Prostate gland (tissue), 2 donors: ENCODE data around the gene PLCB1. TPM values are rescaled to one million over a fixed set of nuclear protein-coding genes. Genes with fewer than 3 reads are reported as not detected.

Experiments used
- DNase-seq: peaks from one replicate; pipeline ENCODE4 v3.0.0-alpha.2; 2019; ENCODE audit warnings: low spot score
- H3K27ac ChIP-seq, 2 donors: fragments of 200-600 bp; sonication (generic); 2 replicates each; pipeline ENCODE4 v1.5.1; 2017 to 2019
- H3K27me3 ChIP-seq: fragments of 200-600 bp; sonication (generic); replicated peaks from 2 replicates; pipeline ENCODE4 v1.5.1; 2019; ENCODE audit not compliant: insufficient read depth
- H3K36me3 ChIP-seq, 2 donors: fragments of 200-600 bp; sonication (generic); 1 replicate in 1 of 2; 2 replicates in 1 of 2; pipeline versions ENCODE4 v1.5.1 to v1.8.1; 2017 to 2019
- H3K4me1 ChIP-seq: fragments of 200-600 bp; sonication (generic); replicated peaks from 2 replicates; pipeline ENCODE4 v1.5.1; 2019
- H3K4me3 ChIP-seq, 2 donors: fragments of 200-600 bp; sonication (generic); 2 replicates each; pipeline ENCODE4 v1.5.1; 2017 to 2019
- H3K9me3 ChIP-seq: fragments of 200-600 bp; sonication (generic); 2 replicates; pipeline ENCODE4 v1.5.1; 2017
- CTCF ChIP-seq, 4 experiments: fragments of 200-600 bp in 2 of 4; fragments of 450-650 bp in 2 of 4; sonication (generic) in 2 of 4; IDR thresholded peaks; 1 replicate in 3 of 4; 2 replicates in 1 of 4; pipeline ENCODE4 v1.5.1; 2016 to 2019; ENCODE audit warnings: antibody characterized with exemption in 4 of 4, mild to moderate bottlenecking in 2 of 4, moderate library complexity in 2 of 4
- POLR2A ChIP-seq: fragments of 450-650 bp; IDR thresholded peaks from one replicate; pipeline ENCODE4 v1.6.1; 2016; ENCODE audit warnings: antibody characterized with exemption, mild to moderate bottlenecking
- POLR2AphosphoS5 ChIP-seq: sonication (generic); formaldehyde crosslinking; IDR thresholded peaks from one replicate; pipeline ENCODE4 v1.6.1; 2017; ENCODE audit warnings: antibody characterized with exemption
- WGBS: methylation state at CpG from one replicate; pipeline ENCODE4 v1.1.5; 2018; 5-methylcytosine and 5-hydroxymethylcytosine counted together
- intact Hi-C: fragments of 100-400 bp; cut with DNase I; formaldehyde crosslinking; loops from one replicate; pipeline ENCODE4 v1.14.2; 2022
- total RNA-seq, 2 donors: library from RNA; depleted of rRNA; stranded (reverse); fragments of >200 nt; gene quantifications; one replicate each; pipeline ENCODE4 v1.1.0, GENCODE V29; 2016

PLCB1 gene
- total RNA-seq, 2 donors from 2014 or later, result 24.3 to 26.3 TPM

- intact Hi-C loops, result no loop called here
- Histone ChIP-seq H3K36me3 (no peaks in the 10 kb centered on the region), H3K27ac (no peak overlapping the region), H3K4me3 (no peak overlapping the region), H3K27me3 (no peaks in the 10 kb centered on the region), H3K4me1 (no peaks in the 10 kb centered on the region), H3K9me3 (no peaks in the 10 kb centered on the region)
- TF ChIP-seq POLR2A, result no peak
- TF ChIP-seq POLR2AphosphoS5, result no peak
- no peak for TF ChIP-seq CTCF (IDR thresholded peaks at IDR 0.05)
- WGBS, result 78% methylated on average over 4 of the region's 4 CpGs
- DNase-seq, result no peak
Observed at GRCh38 chr20:8670207-8670892, 538.3 kb downstream of the PLCB1 start.

- Histone ChIP-seq H3K9me3 (no peaks in the 10 kb centered on the region), H3K4me3 (no peak overlapping the region), H3K27ac (no peak overlapping the region), H3K27me3 (no peaks in the 10 kb centered on the region), H3K36me3 (no peaks in the 10 kb centered on the region), H3K4me1 (no peaks in the 10 kb centered on the region)
- WGBS, result 83% methylated on average over 3 of the region's 3 CpGs
- no peak for DNase-seq
- intact Hi-C loops, result no loop called here
- TF ChIP-seq CTCF (IDR thresholded peaks at IDR 0.05) (no peak), POLR2AphosphoS5 (no peak), POLR2A (no peak)
Observed at GRCh38 chr20:8670893-8671215, 538.8 kb downstream of the PLCB1 start.

- TF ChIP-seq POLR2A (no peak), CTCF (IDR thresholded peaks at IDR 0.05) (no peak), POLR2AphosphoS5 (no peak)
- Histone ChIP-seq H3K27ac (no peak overlapping the region), H3K4me1 (no peaks in the 10 kb centered on the region), H3K27me3 (no peaks in the 10 kb centered on the region), H3K4me3 (no peak overlapping the region), H3K9me3 (no peaks in the 10 kb centered on the region), H3K36me3 (no peaks in the 10 kb centered on the region)
- 85% methylated on average over 7 of the region's 7 CpGs for WGBS
- intact Hi-C loops, result no loop called here
- no peak for DNase-seq
Observed at GRCh38 chr20:8671370-8671961, 539.4 kb downstream of the PLCB1 start.

- no peak overlapping the region for H3K4me3 ChIP-seq
Observed at GRCh38 chr20:8673116-8673515, 541.0 kb downstream of the PLCB1 start.

More at GRCh38 chr20:8673116-8673515, 541.0 kb downstream of the PLCB1 start:
- Histone ChIP-seq H3K27me3 (no peaks in the 10 kb centered on the region), H3K4me1 (no peaks in the 10 kb centered on the region), H3K36me3 (no peaks in the 10 kb centered on the region), H3K27ac (no peak overlapping the region), H3K9me3 (no peaks in the 10 kb centered on the region)
- DNase-seq, result no peak
- WGBS, result 93% methylated on average over 2 of the region's 2 CpGs
- intact Hi-C loops, result no loop called here
- no peak for TF ChIP-seq POLR2AphosphoS5
- no peak for TF ChIP-seq CTCF (IDR thresholded peaks at IDR 0.05)
- no peak for TF ChIP-seq POLR2A
